B cell (primary cell): ENCODE results near the gene KATNA1. TPM values are rescaled to one million over a fixed set of nuclear protein-coding genes. Genes with fewer than 3 reads are reported as not detected.

Experiments
- ATAC-seq: fragments of 200-7000 bp; cut with Tn5 transposase; one replicate; pipeline ENCODE4 v1.10.0; 2021; ENCODE audit warnings: low read depth, mild to moderate bottlenecking, moderate number of reproducible peaks, moderate library complexity
- CTCF ChIA-PET: fragments of 350-600 bp; sonication (Branson Sonifier 250); formaldehyde crosslinking; loops from one replicate; lab custom pipeline; 2021; ENCODE audit warnings: antibody characterized with exemption, inconsistent platforms; lab: Charles Lee
- POLR2A ChIA-PET: fragments of 350-600 bp; sonication (Branson Sonifier 250); formaldehyde crosslinking; loops from one replicate; lab custom pipeline; 2021; ENCODE audit warnings: antibody characterized with exemption; lab: Charles Lee
- DNase-seq: peaks from one replicate; pipeline ENCODE4 v3.0.0; 2013
- H2AFZ ChIP-seq: 2 replicates; pipeline ENCODE4 v1.6.1; 2012; ENCODE audit warnings: mild to moderate bottlenecking, low read depth, low read length; ENCODE audit not compliant: insufficient read depth, poor library complexity, severe bottlenecking
- H3K27ac ChIP-seq, 2 donors: 1 replicate in 1 of 2; 2 replicates in 1 of 2; pipeline ENCODE4 v1.5.1; 2012 to 2013; ENCODE audit warnings: low read length in 2 of 2, mild to moderate bottlenecking in 2 of 2, moderate library complexity in 1 of 2
- H3K27me3 ChIP-seq, 4 experiments: fragments of 200-600 bp in 1 of 4; sonication (generic) in 1 of 4; replicated peaks in 1 of 4; 1 replicate in 2 of 4; 2 replicates in 2 of 4; pipeline versions ENCODE4 v1.6.1 to v1.7.0; 2013 to 2016; ENCODE audit warnings: low read length in 3 of 4, mild to moderate bottlenecking in 2 of 4, mixed read lengths in 1 of 4, moderate library complexity in 1 of 4; ENCODE audit not compliant: insufficient read depth in 4 of 4, control insufficient read depth in 3 of 4; ENCODE audit errors: control extremely low read depth in 1 of 4
- H3K36me3 ChIP-seq, 2 experiments: replicated peaks in 1 of 2; 1 replicate in 1 of 2; 2 replicates in 1 of 2; pipeline versions ENCODE4 v1.6.1 to v1.7.1; 2013; ENCODE audit warnings: low read length in 1 of 2; ENCODE audit not compliant: insufficient read depth in 2 of 2, control insufficient read depth in 1 of 2; ENCODE audit errors: control extremely low read depth in 1 of 2, extremely low read depth in 1 of 2
- H3K4me1 ChIP-seq, 2 donors: fragments of 200-600 bp in 1 of 2; sonication (generic) in 1 of 2; 1 replicate in 1 of 2; 2 replicates in 1 of 2; pipeline versions ENCODE4 v1.5.1 to v1.6.1; 2013 to 2017; ENCODE audit warnings: low read length in 2 of 2; ENCODE audit not compliant: control insufficient read depth in 2 of 2, insufficient read depth in 2 of 2
- H3K4me2 ChIP-seq: replicated peaks from 2 replicates; pipeline ENCODE3; 2012; ENCODE audit warnings: mild to moderate bottlenecking, low read depth, low read length; ENCODE audit not compliant: poor library complexity, severe bottlenecking
- H3K4me3 ChIP-seq, 5 experiments: fragments of 200-600 bp in 1 of 5; sonication (generic) in 1 of 5; 1 replicate in 3 of 5; 2 replicates in 2 of 5; pipeline versions ENCODE4 v1.5.1 to v1.7.0; 2011 to 2016; ENCODE audit warnings: low read length in 4 of 5, mild to moderate bottlenecking in 4 of 5, low read depth in 2 of 5, control low read depth in 1 of 5, moderate library complexity in 1 of 5; ENCODE audit not compliant: insufficient read depth in 1 of 5; ENCODE audit errors: control extremely low read depth in 1 of 5, extremely low read depth in 1 of 5
- H3K79me2 ChIP-seq: fragments of 200-600 bp; sonication (generic); one replicate; pipeline ENCODE4 v1.6.0; 2016; ENCODE audit warnings: low read length; ENCODE audit not compliant: control insufficient read depth, insufficient read depth
- H3K9ac ChIP-seq: fragments of 200-600 bp; sonication (generic); 2 replicates; pipeline ENCODE4 v1.6.1; 2017; ENCODE audit warnings: mild to moderate bottlenecking, low read length, moderate library complexity
- H3K9me3 ChIP-seq, 3 donors: one replicate each; pipeline versions ENCODE4 v1.6.1 to v1.7.1; 2013; ENCODE audit warnings: low read length in 2 of 3; ENCODE audit not compliant: control insufficient read depth in 2 of 3, insufficient read depth in 1 of 3; ENCODE audit errors: control extremely low read depth in 1 of 3
- H4K20me1 ChIP-seq: 2 replicates; pipeline ENCODE4 v1.6.0; 2012; ENCODE audit warnings: mild to moderate bottlenecking, low read length; ENCODE audit not compliant: insufficient read depth, control insufficient read depth, poor library complexity, severe bottlenecking
- H3K27ac Mint-ChIP-seq: one replicate; pipeline ENCODE4 v1.8.0; 2021; ENCODE audit warnings: mixed read lengths
- H3K27me3 Mint-ChIP-seq: one replicate; pipeline ENCODE4 v1.8.0; 2021; ENCODE audit warnings: mixed read lengths
- H3K4me1 Mint-ChIP-seq: one replicate; pipeline ENCODE4 v1.8.0; 2021; ENCODE audit warnings: mixed read lengths
- H3K4me3 Mint-ChIP-seq: one replicate; pipeline ENCODE4 v1.8.0; 2021; ENCODE audit warnings: mixed read lengths
- H3K9me3 Mint-ChIP-seq: one replicate; pipeline ENCODE4 v1.8.0; 2022; ENCODE audit warnings: mixed read lengths; ENCODE audit not compliant: insufficient read depth
- CTCF ChIP-seq: fragments of 200-600 bp; IDR thresholded peaks from one replicate; pipeline ENCODE4 v1.8.0; 2022; ENCODE audit warnings: antibody characterized with exemption, mild to moderate bottlenecking
- EZH2 ChIP-seq: IDR thresholded peaks from 2 replicates; pipeline ENCODE4 v1.6.1; 2012; ENCODE audit warnings: borderline replicate concordance, low read depth, mild to moderate bottlenecking, moderate library complexity, low read length; ENCODE audit not compliant: insufficient read depth, poor library complexity, severe bottlenecking
- WGBS: methylation state at CpG from one replicate; pipeline ENCODE4 v1.1.5; 2013; ENCODE audit warnings: missing lambda C conversion rate; ENCODE audit not compliant: insufficient coverage; 5-methylcytosine and 5-hydroxymethylcytosine counted together
- intact Hi-C: fragments of 100-400 bp; cut with micrococcal nuclease; formaldehyde crosslinking; loops from one replicate; pipeline ENCODE4 v1.10.0; 2022
- polyA plus RNA-seq: library from polyadenylated mRNA; depleted of rRNA; stranded (reverse); fragments of >200 nt; gene quantifications from 2 replicates; pipeline ENCODE4 v1.2.3, GENCODE V29; 2012
- total RNA-seq, 2 donors: library from RNA; stranded (reverse); fragments of 120-200 nt in 1 of 2; gene quantifications; 1 replicate in 1 of 2; 2 replicates in 1 of 2; pipeline versions ENCODE4 v1.2.3 to v1.2.4, GENCODE V29; 2013 to 2022

Gene KATNA1
- total and polyA plus RNA-seq, 2 donors (not counting 1 experiment from before 2014, with no cell fraction given) = 10.6 to 19.8 TPM

GRCh38 chr6:149698175-149698574, 49.7 kb upstream of the KATNA1 start:
- H3K27ac Mint-ChIP-seq = no peak overlapping the region
- H3K4me3 Mint-ChIP-seq = no peak overlapping the region

GRCh38 chr6:149696901-149697300, 48.4 kb upstream of the KATNA1 start:
- no peak for ATAC-seq
- Mint-ChIP-seq H3K27ac (no peak overlapping the region), H3K4me1 (peaks cover 10% of the 10 kb centered on the region), H3K9me3 (no peaks in the 10 kb centered on the region), H3K27me3 (no peaks in the 10 kb centered on the region), H3K4me3 (no peak overlapping the region)
- ChIA-PET CTCF (no interaction called here), POLR2A (no interaction called here)
- Histone ChIP-seq H3K9ac (no peak overlapping the region), H3K4me3 (no peak overlapping the region), H2AFZ (no peak overlapping the region), H3K79me2 (peaks cover 88% of the 10 kb centered on the region), H3K9me3 (no peaks in the 10 kb centered on the region), H3K4me1 (no peaks in the 10 kb centered on the region), H3K27ac (no peak overlapping the region), H3K4me2 (no peak overlapping the region), H4K20me1 (peaks cover 75% of the 10 kb centered on the region), H3K27me3 (no peaks in the 10 kb centered on the region), H3K36me3 (peaks cover 15 to 57% of the 10 kb centered on the region in 2 experiments)
- no CpG with 5 or more reads among the region's 1 CpG for WGBS
- no peak for DNase-seq
- no peak for TF ChIP-seq CTCF
- no peak for TF ChIP-seq EZH2
- intact Hi-C loops = no loop called here

More at GRCh38 chr6:149698175-149698574, 49.7 kb upstream of the KATNA1 start:
- Histone ChIP-seq H2AFZ (no peak overlapping the region), H3K4me3 (no peak overlapping the region), H3K9me3 (no peaks in the 10 kb centered on the region), H3K4me1 (no peaks in the 10 kb centered on the region), H3K36me3 (peaks cover 11 to 56% of the 10 kb centered on the region in 2 experiments), H4K20me1 (peaks cover 68% of the 10 kb centered on the region), H3K27ac (no peak overlapping the region), H3K79me2 (peaks cover 86% of the 10 kb centered on the region), H3K27me3 (no peaks in the 10 kb centered on the region), H3K9ac (no peak overlapping the region), H3K4me2 (no peak overlapping the region)
- ChIA-PET POLR2A (no interaction called here), CTCF (interaction anchor here (0.7 kb wide), 1 partner anchor 40 kb away, joined by 3 read pairs; no protein-coding TSS in a partner anchor)
- ATAC-seq = no peak
- no peaks in the 10 kb centered on the region for H3K27me3 Mint-ChIP-seq
- intact Hi-C loops = no loop called here
- 100% methylated on average over 1 of the region's 2 CpGs for WGBS
- H3K4me1 Mint-ChIP-seq = peaks cover 11% of the 10 kb centered on the region
- H3K9me3 Mint-ChIP-seq = no peaks in the 10 kb centered on the region
- TF ChIP-seq CTCF = no peak
- no peak for TF ChIP-seq EZH2
- no peak for DNase-seq
